ENCODE measurements around the gene MMP24. TPM values are rescaled to one million over a fixed set of nuclear protein-coding genes. Genes with fewer than 3 reads are reported as not detected.

MMP24 gene
- total RNA-seq, 6 experiments from 2014 or later: 0.27 to 1.5 (median 0.84) TPM

- no peaks in the 10 kb centered on the region for H3K27me3 ChIP-seq
- TF ChIP-seq POLR2A (IDR thresholded peaks at IDR 0.05): no peak
- TF ChIP-seq CTCF (IDR thresholded peaks at IDR 0.05): no peak
- H3K36me3 ChIP-seq: no peaks in the 10 kb centered on the region
- intact Hi-C loops (cut with DNase I): no loop called here
- H3K9me3 ChIP-seq: no peaks in the 10 kb centered on the region
- peaks cover 0 to 18% (median 0%) of the 10 kb centered on the region in 4 donors for H3K4me1 ChIP-seq
- H3K27ac ChIP-seq: no peak overlapping the region
- DNase-seq: no peak
- 100% methylated on average over 2 of the region's 2 CpGs for WGBS (ENCODE audit: insufficient coverage, low coverage, low lambda C conversion rate, missing lambda C conversion rate)
- H3K4me3 ChIP-seq: no peak overlapping the region
- ATAC-seq: peak in 1 of 4 donors; percentile 6
These were observed 89.6 kb downstream of the MMP24 start for GRCh38 chr20:35316086-35316485.

- Histone ChIP-seq H3K27ac (peak overlapping the region in 1 of 3 donors; percentile 34), H3K4me1 (peaks cover 0 to 12% (median 0%) of the 10 kb centered on the region in 4 donors), H3K4me3 (no peak overlapping the region), H3K9me3 (no peaks in the 10 kb centered on the region), H3K27me3 (no peaks in the 10 kb centered on the region), H3K36me3 (no peaks in the 10 kb centered on the region)
- no peak for TF ChIP-seq CTCF (IDR thresholded peaks at IDR 0.05)
- TF ChIP-seq POLR2A (IDR thresholded peaks at IDR 0.05): no peak
- ATAC-seq (no peak), DNase-seq (no peak)
- WGBS (ENCODE audit: insufficient coverage, low coverage, low lambda C conversion rate, missing lambda C conversion rate): 90% methylated on average over 4 of the region's 5 CpGs
- intact Hi-C loops (cut with DNase I): no loop called here
These were observed 91.1 kb downstream of the MMP24 start for GRCh38 chr20:35317416-35318210.

GRCh38 chr20:35318502-35319157 lies 92.1 kb downstream of the MMP24 start:
- Histone ChIP-seq H3K27me3 (no peaks in the 10 kb centered on the region), H3K4me3 (no peak overlapping the region), H3K4me1 (peaks cover 0 to 12% (median 0%) of the 10 kb centered on the region in 4 donors), H3K36me3 (no peaks in the 10 kb centered on the region), H3K9me3 (no peaks in the 10 kb centered on the region), H3K27ac (peak overlapping the region in 1 of 3 donors; percentile 34)
- DNase-seq (peak in 1 of 3 donors; percentile 58), ATAC-seq (peak; percentile 36 to 88 (median 64))
- WGBS (ENCODE audit: insufficient coverage, low coverage, low lambda C conversion rate, missing lambda C conversion rate): 42% methylated on average over 4 of the region's 6 CpGs
- intact Hi-C loops (cut with DNase I): no loop called here
- TF ChIP-seq CTCF (IDR thresholded peaks at IDR 0.05) (no peak), POLR2A (IDR thresholded peaks at IDR 0.05) (peak; percentile 71)

GRCh38 chr20:35319192-35319870 lies 92.8 kb downstream of the MMP24 start:
- TF ChIP-seq CTCF (IDR thresholded peaks at IDR 0.05) (no peak), POLR2A (IDR thresholded peaks at IDR 0.05) (no peak)
- DNase-seq (no peak), ATAC-seq (peak in 1 of 4 donors; percentile 70)
- H3K27me3 ChIP-seq: no peaks in the 10 kb centered on the region
- H3K36me3 ChIP-seq: no peaks in the 10 kb centered on the region
- peaks cover 0 to 12% (median 0%) of the 10 kb centered on the region in 4 donors for H3K4me1 ChIP-seq
- 70% methylated on average over 5 of the region's 5 CpGs for WGBS (ENCODE audit: insufficient coverage, low coverage, low lambda C conversion rate, missing lambda C conversion rate)
- H3K27ac ChIP-seq: no peak overlapping the region
- no peak overlapping the region for H3K4me3 ChIP-seq
- intact Hi-C loops (cut with DNase I): no loop called here
- H3K9me3 ChIP-seq: no peaks in the 10 kb centered on the region

Measured in right lobe of liver (tissue), 6 donors.